Measurements from ENCODE around the gene LRMDA. TPM values are rescaled to one million over a fixed set of nuclear protein-coding genes. Genes with fewer than 3 reads are reported as not detected.

LRMDA gene
- total RNA-seq, 3 donors from 2014 or later (not counting 1 experiment from before 2014, with no cell fraction given), result 1.4 to 2.4 (median 2.1) TPM

DNA sequence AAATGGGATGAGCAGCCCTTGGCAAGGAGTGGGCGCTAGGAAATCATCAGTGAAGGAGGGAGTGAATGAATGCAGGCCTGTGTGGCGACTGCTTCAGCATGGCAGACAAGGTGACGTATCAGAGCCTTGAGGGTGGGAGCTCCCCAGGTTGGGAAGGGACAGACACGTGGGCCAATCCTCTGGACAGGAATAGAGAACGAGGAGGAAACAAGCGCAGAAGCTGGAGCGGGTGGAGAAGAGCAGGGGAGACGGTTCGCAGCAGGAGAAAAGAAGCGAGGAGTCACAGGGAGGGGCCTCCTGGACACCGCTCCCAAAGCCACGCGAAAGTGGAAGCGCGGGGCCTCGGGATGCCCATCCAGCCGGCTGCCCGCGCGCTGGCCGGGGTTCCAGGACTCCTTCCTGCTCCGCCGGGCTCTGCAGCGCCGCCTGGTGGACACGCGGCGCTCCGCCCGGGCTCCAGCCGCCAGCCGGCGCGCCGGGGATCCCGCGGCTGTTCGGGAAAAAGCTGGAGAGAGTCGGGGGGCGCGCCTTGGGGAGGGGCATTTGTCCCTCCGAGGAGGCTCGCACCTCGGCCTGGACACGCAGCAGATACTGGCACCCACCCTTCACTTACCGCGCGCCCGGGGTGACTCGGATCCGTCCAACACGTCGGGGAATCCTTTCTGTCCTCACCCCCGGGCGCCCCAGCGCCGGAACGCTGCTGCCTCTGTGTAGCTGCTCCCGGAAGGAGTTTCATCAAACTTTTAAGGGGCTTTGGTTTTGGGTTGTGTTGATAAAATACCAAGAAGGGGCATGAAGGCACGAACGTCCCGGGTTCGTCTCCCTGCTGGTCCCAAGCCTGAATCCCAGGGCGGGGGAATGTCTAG, 36.1 kb upstream of the LRMDA start:
- Mint-ChIP-seq H3K9me3 (no peaks in the 10 kb centered on the region), H3K27ac (no peak overlapping the region), H3K36me3 (no peaks in the 10 kb centered on the region), H3K4me1 (peaks cover 9 to 10% of the 10 kb centered on the region in 2 donors), H3K27me3 (ENCODE audit: low read depth in 2 of 2) (peaks cover 41 to 46% of the 10 kb centered on the region in 2 donors), H3K4me3 (no peak overlapping the region)
- Histone ChIP-seq H3K4me3 (ENCODE audit: low read length) (no peak overlapping the region), H3K4me1 (ENCODE audit: control insufficient read depth, insufficient read depth, low read length) (peaks cover 23% of the 10 kb centered on the region), H3K36me3 (ENCODE audit: control insufficient read depth, insufficient read depth, low read length) (no peaks in the 10 kb centered on the region), H3K27me3 (ENCODE audit: control insufficient read depth, insufficient read depth, low read length) (peaks cover 29% of the 10 kb centered on the region), H3K9me3 (ENCODE audit: control insufficient read depth, insufficient read depth, low read length) (no peaks in the 10 kb centered on the region), H3K27ac (ENCODE audit: low read length) (no peak overlapping the region)
- WGBS (ENCODE audit: insufficient coverage), result 22% methylated on average over 64 of the region's 64 CpGs
- peak in 1 of 2 donors; percentile 25 for DNase-seq
- intact Hi-C loops (cut with micrococcal nuclease), result no loop called here
- TF ChIP-seq, protein P1, sequence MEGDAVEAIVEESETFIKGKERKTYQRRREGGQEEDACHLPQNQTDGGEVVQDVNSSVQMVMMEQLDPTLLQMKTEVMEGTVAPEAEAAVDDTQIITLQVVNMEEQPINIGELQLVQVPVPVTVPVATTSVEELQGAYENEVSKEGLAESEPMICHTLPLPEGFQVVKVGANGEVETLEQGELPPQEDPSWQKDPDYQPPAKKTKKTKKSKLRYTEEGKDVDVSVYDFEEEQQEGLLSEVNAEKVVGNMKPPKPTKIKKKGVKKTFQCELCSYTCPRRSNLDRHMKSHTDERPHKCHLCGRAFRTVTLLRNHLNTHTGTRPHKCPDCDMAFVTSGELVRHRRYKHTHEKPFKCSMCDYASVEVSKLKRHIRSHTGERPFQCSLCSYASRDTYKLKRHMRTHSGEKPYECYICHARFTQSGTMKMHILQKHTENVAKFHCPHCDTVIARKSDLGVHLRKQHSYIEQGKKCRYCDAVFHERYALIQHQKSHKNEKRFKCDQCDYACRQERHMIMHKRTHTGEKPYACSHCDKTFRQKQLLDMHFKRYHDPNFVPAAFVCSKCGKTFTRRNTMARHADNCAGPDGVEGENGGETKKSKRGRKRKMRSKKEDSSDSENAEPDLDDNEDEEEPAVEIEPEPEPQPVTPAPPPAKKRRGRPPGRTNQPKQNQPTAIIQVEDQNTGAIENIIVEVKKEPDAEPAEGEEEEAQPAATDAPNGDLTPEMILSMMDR (IDR thresholded peaks at IDR 0.05), result peak; percentile 49
- ATAC-seq, result peak in 1 of 3 donors; percentile 42

DNA sequence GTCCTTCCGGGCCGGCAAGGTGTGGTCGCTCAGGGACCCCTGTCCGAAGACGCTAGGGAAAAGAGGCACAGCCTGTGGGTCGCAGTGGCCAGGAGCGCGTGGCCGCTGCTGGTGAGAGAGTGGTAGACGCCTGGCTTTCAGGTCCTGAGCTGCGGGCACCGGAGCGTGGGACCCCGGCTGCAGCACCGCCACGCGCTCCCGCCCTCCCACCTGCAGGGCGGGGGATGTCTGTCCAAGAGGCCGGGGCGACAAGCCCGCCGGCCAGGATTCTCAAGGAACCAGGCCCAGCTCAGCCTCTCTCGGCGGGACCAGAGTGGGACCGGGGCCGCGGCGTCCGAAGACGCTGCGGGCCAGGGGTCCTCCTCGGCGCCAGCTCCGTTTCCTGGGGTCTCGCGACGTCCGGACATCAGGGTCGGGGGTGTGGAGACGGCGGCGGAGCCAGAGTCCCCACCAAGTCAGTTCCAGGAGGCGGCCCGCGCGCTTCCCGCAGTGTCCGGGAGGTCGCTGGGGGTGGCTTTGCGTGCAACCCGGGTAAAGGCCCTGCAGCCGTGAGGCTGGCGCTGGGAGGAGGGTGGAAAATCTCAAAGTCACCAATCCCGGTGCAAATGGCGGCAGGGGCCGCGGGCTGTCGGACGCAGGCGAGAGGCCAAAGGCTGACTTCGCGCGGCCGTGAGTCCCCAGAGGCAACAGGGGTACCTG, 35.3 kb upstream of the LRMDA start:
- intact Hi-C loops (cut with micrococcal nuclease), result no loop called here
- peaks cover 37 to 39% of the 10 kb centered on the region in 2 donors for H3K27me3 Mint-ChIP-seq (ENCODE audit: low read depth in 2 of 2)
- H3K4me1 ChIP-seq (ENCODE audit: control insufficient read depth, insufficient read depth, low read length), result peaks cover 30% of the 10 kb centered on the region
- no peaks in the 10 kb centered on the region for H3K36me3 ChIP-seq (ENCODE audit: control insufficient read depth, insufficient read depth, low read length)
- no peak overlapping the region for H3K27ac ChIP-seq (ENCODE audit: low read length)
- TF ChIP-seq, protein P1 (IDR thresholded peaks at IDR 0.05), result no peak
- no peak overlapping the region for H3K4me3 Mint-ChIP-seq
- no peaks in the 10 kb centered on the region for H3K9me3 ChIP-seq (ENCODE audit: control insufficient read depth, insufficient read depth, low read length)
- ATAC-seq (no peak), DNase-seq (no peak)
- WGBS (ENCODE audit: insufficient coverage), result 15% methylated on average over 65 of the region's 65 CpGs
- H3K9me3 Mint-ChIP-seq, result no peaks in the 10 kb centered on the region
- H3K27me3 ChIP-seq (ENCODE audit: control insufficient read depth, insufficient read depth, low read length), result peaks cover 37% of the 10 kb centered on the region
- no peak overlapping the region for H3K27ac Mint-ChIP-seq
- H3K4me3 ChIP-seq (ENCODE audit: low read length), result no peak overlapping the region
- H3K4me1 Mint-ChIP-seq, result peaks cover 9 to 18% of the 10 kb centered on the region in 2 donors
- H3K36me3 Mint-ChIP-seq, result no peaks in the 10 kb centered on the region

DNA sequence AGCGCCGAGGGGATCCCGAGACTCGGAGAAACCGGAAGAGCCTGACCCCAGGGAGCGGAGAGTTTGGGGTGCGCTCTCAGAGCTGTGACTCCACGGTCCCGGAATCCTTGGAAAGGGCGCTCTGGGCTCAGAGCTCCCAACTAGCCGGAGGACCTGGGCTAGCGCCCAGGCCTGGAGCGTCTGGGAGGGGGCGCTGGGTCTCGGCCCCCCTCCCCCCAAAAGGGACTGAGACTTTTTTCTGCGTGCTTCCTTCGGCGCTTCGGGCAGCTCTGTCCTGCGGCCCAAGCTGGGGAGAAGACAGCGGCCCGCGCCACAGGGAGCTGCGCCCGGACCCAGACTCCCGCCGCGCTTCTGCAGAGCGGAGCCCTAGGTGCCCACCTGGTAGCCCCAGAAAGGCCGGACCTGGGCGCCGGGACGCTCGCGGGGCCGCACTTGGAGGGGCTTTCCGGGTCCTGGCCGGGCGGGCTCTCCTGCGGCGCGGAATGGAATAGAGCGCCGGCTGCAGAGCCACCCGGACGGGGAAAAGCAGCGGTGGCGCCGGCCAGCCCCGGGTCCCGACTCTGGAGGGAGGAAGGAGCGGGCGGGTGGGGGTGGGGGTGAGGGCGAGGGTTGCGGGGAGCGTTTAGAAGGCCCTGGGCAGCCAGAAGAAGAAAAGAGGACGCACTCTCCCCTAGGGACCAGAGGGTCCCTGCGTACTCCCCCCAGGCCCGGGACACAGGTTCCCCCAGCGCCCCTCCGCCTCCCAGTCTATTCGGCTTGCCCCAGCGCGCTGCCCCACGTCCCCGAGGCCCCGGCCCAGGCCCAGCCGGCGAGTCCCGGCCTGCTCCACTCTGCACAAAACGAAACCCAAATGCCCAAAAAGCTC, 34.6 kb upstream of the LRMDA start:
- Mint-ChIP-seq H3K4me3 (no peak overlapping the region), H3K9me3 (no peaks in the 10 kb centered on the region), H3K27ac (no peak overlapping the region), H3K4me1 (peaks cover 10 to 21% of the 10 kb centered on the region in 2 donors), H3K27me3 (ENCODE audit: low read depth in 2 of 2) (peaks cover 33 to 34% of the 10 kb centered on the region in 2 donors), H3K36me3 (no peaks in the 10 kb centered on the region)
- ATAC-seq (no peak), DNase-seq (no peak)
- peaks cover 40% of the 10 kb centered on the region for H3K27me3 ChIP-seq (ENCODE audit: control insufficient read depth, insufficient read depth, low read length)
- intact Hi-C loops (cut with micrococcal nuclease), result no loop called here
- TF ChIP-seq, protein P1 (IDR thresholded peaks at IDR 0.05), result no peak
- peaks cover 33% of the 10 kb centered on the region for H3K4me1 ChIP-seq (ENCODE audit: control insufficient read depth, insufficient read depth, low read length)
- 16% methylated on average over 70 of the region's 71 CpGs for WGBS (ENCODE audit: insufficient coverage)
- no peak overlapping the region for H3K4me3 ChIP-seq (ENCODE audit: low read length)
- no peak overlapping the region for H3K27ac ChIP-seq (ENCODE audit: low read length)
- no peaks in the 10 kb centered on the region for H3K36me3 ChIP-seq (ENCODE audit: control insufficient read depth, insufficient read depth, low read length)
- no peaks in the 10 kb centered on the region for H3K9me3 ChIP-seq (ENCODE audit: control insufficient read depth, insufficient read depth, low read length)

All from natural killer cell (primary cell).